Measurements from ENCODE around the gene KCNK16.
"Not testable (repeated sequence)": the region's sequence is repeated elsewhere in the genome, so short reads cannot be mapped to it uniquely, and the experiment has no call there.

The KCNK16 gene

GRCh38 chr6:39304951-39305350 is 17.6 kb downstream of the KCNK16 start:
- no peak for DNase-seq

- no peak for DNase-seq
Observed at GRCh38 chr6:39303425-39304153, 18.9 kb downstream of the KCNK16 start.

- DNase-seq: peak; percentile 92
Observed at GRCh38 chr6:39302669-39303424, 19.7 kb downstream of the KCNK16 start.

- DNase-seq: no peak
Observed at GRCh38 chr6:39302011-39302410, 20.5 kb downstream of the KCNK16 start.

GRCh38 chr6:39301606-39302005 is 20.9 kb downstream of the KCNK16 start:
- DNase-seq: no peak

- DNase-seq: no peak
Observed at GRCh38 chr6:39300739-39301138, 21.8 kb downstream of the KCNK16 start.

GRCh38 chr6:39298061-39298460 is 24.4 kb downstream of the KCNK16 start:
- no peak for DNase-seq

- no peak for DNase-seq
Observed at GRCh38 chr6:39296745-39297640, 25.5 kb downstream of the KCNK16 start.

- DNase-seq: no peak
Observed at GRCh38 chr6:39295611-39296011, 26.9 kb downstream of the KCNK16 start.

- DNase-seq: no peak
Observed at GRCh38 chr6:39294899-39295298, 27.6 kb downstream of the KCNK16 start.

- DNase-seq: no peak
Observed at GRCh38 chr6:39294133-39294532, 28.4 kb downstream of the KCNK16 start.

- DNase-seq: no peak
Observed at GRCh38 chr6:39292637-39293036, 29.9 kb downstream of the KCNK16 start.

- no peak for DNase-seq
Observed at GRCh38 chr6:39289490-39289889, 33.0 kb downstream of the KCNK16 start.

- no peak for DNase-seq
Observed at GRCh38 chr6:39287601-39288000, 34.9 kb downstream of the KCNK16 start.

- not testable (repeated sequence) for DNase-seq
Observed at GRCh38 chr6:39286596-39286995, 35.9 kb downstream of the KCNK16 start.

- no peak for DNase-seq
Observed at GRCh38 chr6:39282774-39283173, 39.7 kb downstream of the KCNK16 start.

GRCh38 chr6:39281312-39281980 is 41.1 kb downstream of the KCNK16 start:
- no peak for DNase-seq

- no peak for DNase-seq
Observed at GRCh38 chr6:39280247-39280731, 42.2 kb downstream of the KCNK16 start.

- DNase-seq: no peak
Observed at GRCh38 chr6:39279539-39279938, 43.0 kb downstream of the KCNK16 start.

- DNase-seq: no peak
Observed at GRCh38 chr6:39276379-39276995, 46.0 kb downstream of the KCNK16 start.

GRCh38 chr6:39274903-39275302 is 47.6 kb downstream of the KCNK16 start:
- DNase-seq: no peak

GRCh38 chr6:39274471-39274870 is 48.0 kb downstream of the KCNK16 start:
- no peak for DNase-seq

All from stimulated activated CD4-positive, alpha-beta T cell treated with anti-CD3 and anti-CD28 coated beads, Interleukin-4, amount 100 ng/mL, for 24 hours (primary cell).